Stomach (tissue), 9 donors: Measurements from ENCODE around the gene LSM7. TPM values are rescaled to one million over a fixed set of nuclear protein-coding genes. Genes with fewer than 3 reads are reported as not detected.

Experiments
- DNase-seq, 2 donors: peaks; one replicate each; pipeline versions ENCODE4 v3.0.0 to v3.0.0-alpha.2; 2013 to 2019
- H3K27ac ChIP-seq, 5 donors: fragments of 200-600 bp in 4 of 5; sonication (generic) in 4 of 5; one replicate each; pipeline ENCODE4 v1.5.1; 2013 to 2019; ENCODE audit warnings: mild to moderate bottlenecking in 1 of 5, moderate library complexity in 1 of 5
- H3K27me3 ChIP-seq, 3 donors: fragments of 200-600 bp; sonication (generic); one replicate each; pipeline ENCODE4 v1.5.1; 2017 to 2019; ENCODE audit warnings: mixed run types in 1 of 3
- H3K36me3 ChIP-seq, 4 donors: fragments of 200-600 bp; sonication (generic); 1 replicate in 3 of 4; 2 replicates in 1 of 4; pipeline ENCODE4 v1.5.1; 2016 to 2019
- H3K4me1 ChIP-seq, 4 donors: fragments of 200-600 bp; sonication (generic); one replicate each; pipeline ENCODE4 v1.5.1; 2016 to 2019
- H3K4me3 ChIP-seq, 4 donors: fragments of 200-600 bp; sonication (generic) in 3 of 4; one replicate each; pipeline ENCODE4 v1.5.1; 2016 to 2019; ENCODE audit warnings: mild to moderate bottlenecking in 1 of 4
- H3K9me3 ChIP-seq, 4 donors: fragments of 200-600 bp; sonication (generic); one replicate each; pipeline ENCODE4 v1.5.1; 2016 to 2019
- EP300 ChIP-seq: sonication (generic); formaldehyde crosslinking; IDR thresholded peaks from one replicate; pipeline ENCODE4 v1.6.1; 2017; ENCODE audit warnings: antibody characterized with exemption
- POLR2A ChIP-seq, 4 donors: fragments of 450-650 bp; IDR thresholded peaks; one replicate each; pipeline ENCODE4 v1.6.1; 2016; ENCODE audit warnings: antibody characterized with exemption in 4 of 4, control low read depth in 2 of 4, mild to moderate bottlenecking in 1 of 4, moderate library complexity in 1 of 4
- POLR2AphosphoS5 ChIP-seq, 3 donors: sonication (generic); formaldehyde crosslinking; IDR thresholded peaks; one replicate each; pipeline ENCODE4 v1.6.1; 2016; ENCODE audit warnings: antibody characterized with exemption in 3 of 3
- WGBS, 5 donors: extraction: QIAGEN DNeasy Blood & Tissue Kit in 3 of 5; methylation state at CpG; one replicate each; pipeline versions ENCODE4 v1.1.5 to v1.1.7; 2013 to 2018; 5-methylcytosine and 5-hydroxymethylcytosine counted together
- intact Hi-C: fragments of 100-400 bp; cut with DNase I; formaldehyde crosslinking; loops from one replicate; pipeline ENCODE4 v1.15.1; 2023; ENCODE audit warnings: low total_unique reads
- polyA plus RNA-seq, 3 donors: library from polyadenylated mRNA; stranded (reverse); fragments of 200-250 nt; gene quantifications; one replicate each; pipeline ENCODE4 v1.2.3, GENCODE V29; 2013
- total RNA-seq, 5 donors: library from RNA; depleted of rRNA; stranded (reverse); fragments of >200 nt; gene quantifications; one replicate each; pipeline versions ENCODE4 v1.1.0 to v1.2.3, GENCODE V29; 2014 to 2016
- TF ChIP-seq, protein P1 (sequence below), 7 experiments: fragments of 450-650 bp in 4 of 7; fragments of 200-600 bp in 3 of 7; sonication (generic) in 3 of 7; IDR thresholded peaks; one replicate each; pipeline ENCODE4 v1.5.1; 2016 to 2019; ENCODE audit warnings: antibody characterized with exemption in 7 of 7, control low read depth in 2 of 7, mild to moderate bottlenecking in 1 of 7
- donor health status: healthy with polysubstance abuse.
- donor health status: Bipolar disorder and iron deficiency.
- donor health status: healthy.

LSM7 gene
- total and polyA plus RNA-seq, 8 donors: 9.8 to 332 (median 87.5) TPM

GRCh38 chr19:2360833-2361232 lies 32.4 kb upstream of the LSM7 start:
- no peak overlapping the region for H3K4me3 ChIP-seq
- no peak for DNase-seq
- TF ChIP-seq, protein P1, sequence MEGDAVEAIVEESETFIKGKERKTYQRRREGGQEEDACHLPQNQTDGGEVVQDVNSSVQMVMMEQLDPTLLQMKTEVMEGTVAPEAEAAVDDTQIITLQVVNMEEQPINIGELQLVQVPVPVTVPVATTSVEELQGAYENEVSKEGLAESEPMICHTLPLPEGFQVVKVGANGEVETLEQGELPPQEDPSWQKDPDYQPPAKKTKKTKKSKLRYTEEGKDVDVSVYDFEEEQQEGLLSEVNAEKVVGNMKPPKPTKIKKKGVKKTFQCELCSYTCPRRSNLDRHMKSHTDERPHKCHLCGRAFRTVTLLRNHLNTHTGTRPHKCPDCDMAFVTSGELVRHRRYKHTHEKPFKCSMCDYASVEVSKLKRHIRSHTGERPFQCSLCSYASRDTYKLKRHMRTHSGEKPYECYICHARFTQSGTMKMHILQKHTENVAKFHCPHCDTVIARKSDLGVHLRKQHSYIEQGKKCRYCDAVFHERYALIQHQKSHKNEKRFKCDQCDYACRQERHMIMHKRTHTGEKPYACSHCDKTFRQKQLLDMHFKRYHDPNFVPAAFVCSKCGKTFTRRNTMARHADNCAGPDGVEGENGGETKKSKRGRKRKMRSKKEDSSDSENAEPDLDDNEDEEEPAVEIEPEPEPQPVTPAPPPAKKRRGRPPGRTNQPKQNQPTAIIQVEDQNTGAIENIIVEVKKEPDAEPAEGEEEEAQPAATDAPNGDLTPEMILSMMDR (IDR thresholded peaks at IDR 0.05): no peak
- TF ChIP-seq POLR2AphosphoS5 (IDR thresholded peaks at IDR 0.05): no peak
- intact Hi-C loops: no loop called here
- H3K27me3 ChIP-seq: peaks cover 0 to 76% (median 36%) of the 10 kb centered on the region in 3 donors
- 38 to 53% (median 41%) methylated on average over 9 to 11 of the region's 11 CpGs for WGBS, 5 donors
- no peaks in the 10 kb centered on the region for H3K9me3 ChIP-seq
- peaks cover 0 to 11% (median 4%) of the 10 kb centered on the region in 4 donors for H3K4me1 ChIP-seq
- H3K36me3 ChIP-seq: peaks cover 0 to 2% (median 0%) of the 10 kb centered on the region in 4 donors
- no peak overlapping the region for H3K27ac ChIP-seq

- WGBS, 5 donors: 17 to 48% (median 21%) methylated on average over 17 to 44 of the region's 44 CpGs
- Histone ChIP-seq H3K4me1 (peaks cover 0 to 11% (median 4%) of the 10 kb centered on the region in 4 donors), H3K4me3 (no peak within 1 kb of the TSS), H3K9me3 (no peaks in the 10 kb centered on the region), H3K27ac (no peak within 1 kb of the TSS), H3K36me3 (peaks cover 0 to 8% (median 2%) of the 10 kb centered on the region in 4 donors), H3K27me3 (peaks cover 0 to 69% (median 36%) of the 10 kb centered on the region in 3 donors)
- no peak for DNase-seq
- intact Hi-C loops: no loop called here
- no peak for TF ChIP-seq POLR2AphosphoS5 (IDR thresholded peaks at IDR 0.05)
- TF ChIP-seq, protein P1 (IDR thresholded peaks at IDR 0.05): no peak
- no peak for TF ChIP-seq EP300
- TF ChIP-seq POLR2A (IDR thresholded peaks at IDR 0.05): no peak
Measured at GRCh38 chr19:2359992-2360685, 31.8 kb upstream of the LSM7 start, which contains the start of gene TMPRSS9. Gene TMPRSS9, plus strand, starts transcription at chr19:2360265. Its CDS starts 29,521 bp downstream, at chr19:2389786.

DNA sequence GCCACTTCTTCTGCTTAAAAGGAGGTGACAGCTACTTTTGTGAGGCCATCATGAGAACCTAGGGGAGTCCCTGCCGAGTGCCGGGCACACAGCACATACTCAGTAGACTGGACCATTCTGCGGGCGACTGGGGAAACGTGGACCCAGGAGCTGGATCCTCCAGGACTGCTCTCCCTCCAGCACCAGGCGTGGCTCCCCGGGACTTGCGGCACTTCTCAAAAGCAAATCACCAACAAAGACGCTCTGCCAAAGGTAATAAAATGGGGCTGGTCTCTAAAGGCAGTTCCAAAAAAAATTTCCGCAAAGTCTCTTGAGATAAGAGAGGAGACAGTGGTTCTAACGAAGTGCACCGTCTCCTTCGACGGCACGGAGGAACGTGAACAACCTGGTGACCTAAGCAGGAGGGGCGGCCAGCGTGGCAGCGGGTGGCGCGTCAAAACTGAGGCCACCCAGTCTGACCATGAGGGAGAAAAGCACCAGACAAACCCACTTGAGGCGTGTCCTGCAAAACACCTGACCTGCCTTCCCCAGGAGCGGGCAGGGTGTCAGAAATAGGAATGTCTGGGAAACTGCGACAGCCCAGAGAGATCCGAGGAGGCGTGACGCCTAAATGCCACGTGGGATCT lies 30.3 kb upstream of the LSM7 start:
- no peak overlapping the region for H3K27ac ChIP-seq
- WGBS, 5 donors: 67 to 80% (median 73%) methylated on average over 28 of the region's 28 CpGs
- TF ChIP-seq, protein P1 (IDR thresholded peaks at IDR 0.05): no peak
- no peak for TF ChIP-seq EP300
- TF ChIP-seq POLR2AphosphoS5 (IDR thresholded peaks at IDR 0.05): no peak
- no peak for TF ChIP-seq POLR2A (IDR thresholded peaks at IDR 0.05)
- DNase-seq: no peak
- intact Hi-C loops: no loop called here
- peaks cover 0 to 56% (median 27%) of the 10 kb centered on the region in 3 donors for H3K27me3 ChIP-seq
- no peaks in the 10 kb centered on the region for H3K9me3 ChIP-seq
- no peak overlapping the region for H3K4me3 ChIP-seq
- peaks cover 4 to 23% (median 16%) of the 10 kb centered on the region in 4 donors for H3K36me3 ChIP-seq
- H3K4me1 ChIP-seq: peaks cover 0 to 11% (median 4%) of the 10 kb centered on the region in 4 donors

DNA sequence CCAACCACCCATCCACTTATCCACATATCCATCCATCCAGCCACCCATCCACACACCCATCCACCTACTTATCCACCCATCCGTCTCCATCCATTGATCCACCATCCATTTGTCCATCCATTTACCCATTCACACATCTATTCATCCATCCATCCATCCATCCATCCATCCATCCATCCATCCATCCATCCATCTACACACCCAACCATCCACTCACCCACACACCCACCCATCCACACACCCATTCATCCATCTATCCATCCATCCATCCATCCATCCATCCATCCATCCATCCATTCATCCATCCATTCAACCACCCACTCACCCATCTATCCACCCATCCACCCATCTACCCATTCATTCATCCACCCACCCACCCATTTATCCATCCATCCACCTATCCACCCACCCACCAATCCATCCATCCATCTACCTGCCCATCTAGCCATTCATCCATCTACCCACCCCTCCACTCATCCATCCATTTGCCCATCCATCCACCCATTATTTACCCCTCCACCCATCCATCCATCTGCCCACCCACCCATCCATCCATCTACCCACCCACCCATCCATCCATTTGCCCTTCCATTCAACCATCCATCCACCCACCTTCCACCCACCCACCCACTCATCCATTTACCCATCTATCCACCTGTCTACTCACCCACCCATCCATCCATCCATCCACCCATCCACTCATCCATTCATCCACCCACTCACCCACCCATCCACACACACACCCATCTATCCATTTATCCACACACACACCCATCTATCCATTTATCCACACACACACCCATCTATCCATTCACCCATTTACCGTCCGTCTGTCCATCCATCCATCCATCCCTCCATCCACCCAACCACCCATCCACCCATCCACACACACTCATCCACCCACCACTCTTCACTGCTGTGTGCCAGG lies 29.2 kb upstream of the LSM7 start:
- H3K9me3 ChIP-seq: no peaks in the 10 kb centered on the region
- no peak overlapping the region for H3K27ac ChIP-seq
- TF ChIP-seq, protein P1 (IDR thresholded peaks at IDR 0.05): no peak
- no peak for TF ChIP-seq EP300
- no peak for TF ChIP-seq POLR2AphosphoS5 (IDR thresholded peaks at IDR 0.05)
- no peak for TF ChIP-seq POLR2A (IDR thresholded peaks at IDR 0.05)
- H3K27me3 ChIP-seq: peaks cover 0 to 45% (median 21%) of the 10 kb centered on the region in 3 donors
- 95 to 100% (median 96%) methylated on average over 3 of the region's 3 CpGs for WGBS, 5 donors
- no peak for DNase-seq
- peaks cover 0 to 11% (median 4%) of the 10 kb centered on the region in 4 donors for H3K4me1 ChIP-seq
- no peak overlapping the region for H3K4me3 ChIP-seq
- intact Hi-C loops: no loop called here
- H3K36me3 ChIP-seq: peaks cover 12 to 34% (median 27%) of the 10 kb centered on the region in 4 donors
